Activated B cell treated with CpG ODN at 0.5 μM for 24 hours (primary cell): ENCODE measurements around the gene COL25A1. TPM values are rescaled to one million over a fixed set of nuclear protein-coding genes. Genes with fewer than 3 reads are reported as not detected.

Source experiments
- ATAC-seq: fragments of 200-7000 bp; cut with Tn5 transposase; one replicate; pipeline ENCODE4 v1.10.0; 2021; ENCODE audit warnings: low read depth, mild to moderate bottlenecking, moderate library complexity
- CTCF ChIA-PET: fragments of 350-600 bp; sonication (Branson Sonifier 250); formaldehyde crosslinking; loops from one replicate; lab custom pipeline; 2021; ENCODE audit warnings: antibody characterized with exemption; lab: Charles Lee
- POLR2A ChIA-PET: fragments of 350-600 bp; sonication (Branson Sonifier 250); formaldehyde crosslinking; loops from one replicate; lab custom pipeline; 2021; ENCODE audit warnings: antibody characterized with exemption; lab: Charles Lee
- DNase-seq: peaks from one replicate; pipeline ENCODE4 v3.0.0; 2022
- H3K27ac Mint-ChIP-seq: one replicate; pipeline ENCODE4 v1.8.0; 2020; ENCODE audit warnings: mixed read lengths
- H3K27me3 Mint-ChIP-seq: one replicate; pipeline ENCODE4 v1.8.0; 2021; ENCODE audit warnings: mixed read lengths
- H3K36me3 Mint-ChIP-seq: one replicate; pipeline ENCODE4 v1.8.0; 2021; ENCODE audit warnings: low read depth, mixed read lengths
- H3K4me1 Mint-ChIP-seq: one replicate; pipeline ENCODE4 v1.8.0; 2021; ENCODE audit warnings: mixed read lengths
- H3K4me3 Mint-ChIP-seq: one replicate; pipeline ENCODE4 v1.8.0; 2020; ENCODE audit warnings: mild to moderate bottlenecking, mixed read lengths
- H3K9me3 Mint-ChIP-seq: one replicate; pipeline ENCODE4 v1.8.0; 2020; ENCODE audit warnings: mixed read lengths
- CTCF ChIP-seq: fragments of 200-600 bp; IDR thresholded peaks from one replicate; pipeline ENCODE4 v1.8.0; 2022; ENCODE audit warnings: antibody characterized with exemption, mild to moderate bottlenecking
- intact Hi-C: fragments of 100-400 bp; cut with micrococcal nuclease; formaldehyde crosslinking; loops from one replicate; pipeline ENCODE4 v1.15.1; 2024
- total RNA-seq: library from RNA; stranded (reverse); gene quantifications from 2 replicates; pipeline ENCODE4 v1.2.3, GENCODE V29; 2022

Gene COL25A1
- total RNA-seq, 1 donor from 2014 or later: not detected

GRCh38 chr4:109155682-109156283 is 146.7 kb downstream of the COL25A1 start:
- TF ChIP-seq CTCF: no peak
- Mint-ChIP-seq H3K36me3 (no peaks in the 10 kb centered on the region), H3K27ac (no peak overlapping the region), H3K4me3 (no peak overlapping the region), H3K27me3 (peaks cover 2% of the 10 kb centered on the region), H3K4me1 (no peaks in the 10 kb centered on the region), H3K9me3 (no peaks in the 10 kb centered on the region)
- ChIA-PET CTCF (no interaction called here), POLR2A (no interaction called here)
- DNase-seq (no peak), ATAC-seq (no peak)
- intact Hi-C loops: no loop called here

GRCh38 chr4:109155084-109155483 is 147.4 kb downstream of the COL25A1 start:
- ChIA-PET POLR2A (no interaction called here), CTCF (no interaction called here)
- Mint-ChIP-seq H3K4me3 (no peak overlapping the region), H3K36me3 (no peaks in the 10 kb centered on the region), H3K27ac (no peak overlapping the region), H3K4me1 (no peaks in the 10 kb centered on the region), H3K9me3 (no peaks in the 10 kb centered on the region), H3K27me3 (peaks cover 2% of the 10 kb centered on the region)
- ATAC-seq (no peak), DNase-seq (no peak)
- no peak for TF ChIP-seq CTCF
- intact Hi-C loops: no loop called here

GRCh38 chr4:109154424-109154823 is 148.0 kb downstream of the COL25A1 start:
- no peaks in the 10 kb centered on the region for H3K4me1 Mint-ChIP-seq
- no peak for ATAC-seq
- POLR2A ChIA-PET: no interaction called here
- DNase-seq: no peak
- TF ChIP-seq CTCF: no peak
- H3K27me3 Mint-ChIP-seq: no peaks in the 10 kb centered on the region
- no peak overlapping the region for H3K27ac Mint-ChIP-seq
- CTCF ChIA-PET: no interaction called here
- intact Hi-C loops: no loop called here
- H3K36me3 Mint-ChIP-seq: no peaks in the 10 kb centered on the region
- H3K9me3 Mint-ChIP-seq: no peaks in the 10 kb centered on the region
- no peak overlapping the region for H3K4me3 Mint-ChIP-seq

- Mint-ChIP-seq H3K4me1 (no peaks in the 10 kb centered on the region), H3K27ac (no peak overlapping the region), H3K9me3 (no peaks in the 10 kb centered on the region), H3K27me3 (no peaks in the 10 kb centered on the region), H3K36me3 (no peaks in the 10 kb centered on the region), H3K4me3 (no peak overlapping the region)
- DNase-seq (no peak), ATAC-seq (no peak)
- no peak for TF ChIP-seq CTCF
- ChIA-PET CTCF (no interaction called here), POLR2A (no interaction called here)
- intact Hi-C loops: no loop called here
Measured at GRCh38 chr4:109149836-109150235, 152.6 kb downstream of the COL25A1 start.

- H3K36me3 Mint-ChIP-seq: no peaks in the 10 kb centered on the region
- ATAC-seq (no peak), DNase-seq (no peak)
- no peak for TF ChIP-seq CTCF
- no peaks in the 10 kb centered on the region for H3K27me3 Mint-ChIP-seq
- no peak overlapping the region for H3K27ac Mint-ChIP-seq
- ChIA-PET CTCF (no interaction called here), POLR2A (no interaction called here)
- intact Hi-C loops: no loop called here
- no peaks in the 10 kb centered on the region for H3K4me1 Mint-ChIP-seq
- no peak overlapping the region for H3K4me3 Mint-ChIP-seq
- H3K9me3 Mint-ChIP-seq: no peaks in the 10 kb centered on the region
Measured at GRCh38 chr4:109148577-109149075, 153.8 kb downstream of the COL25A1 start.
